Heart left ventricle (tissue), 13 donors: ENCODE data around the gene PREX1.

ENCODE experiments used
- POLR2A ChIP-seq, 2 donors: fragments of 450-650 bp; IDR thresholded peaks; one replicate each; pipeline ENCODE4 v1.6.1; 2017; ENCODE audit warnings: antibody characterized with exemption in 2 of 2, mild to moderate bottlenecking in 2 of 2, moderate library complexity in 2 of 2
- TF ChIP-seq, protein P1 (sequence below), 12 donors: fragments of 200-600 bp; sonication (generic) in 4 of 12; IDR thresholded peaks; one replicate each; pipeline versions ENCODE4 v1.5.0 to v1.8.0; 2018 to 2022; ENCODE audit warnings: antibody characterized with exemption in 12 of 12, mild to moderate bottlenecking in 5 of 12
- donor health status: ischemic (EF 13 %, LVEDD 7.1; RV severe dilation, severe dysfunction).
- donor health status: DM: no; HTN: yes; CAD: no.
- donor health status: DM: no; HTN: no; CAD: no.
- donor health status: ischemic (EF 25% LVEDD 6.9; RV normal size, moderate dysfunction).
- donor health status: ischemic (EF 25% LVEDD 5.7; RV mildly dilated, moderate dysfunction).
- donor health status: ischemic (EF 35%, LVEDD 5.7; RV mildly dilated, moderate dysfunction).
- donor health status: nonischemic (EF 11% LVEDD 7.7; RV severe dilation, severe dysfunction).
- donor health status: DM: yes; HTN: yes; CAD: no.
- donor health status: PGD.
- donor health status: ischemic (EF 29% LVEDD 5.4; RV normal size, mild dysfunction).
- donor health status: nonischemic (EF 23%, LVEDD 6.1; RV moderate dilation, normal function).

- TF ChIP-seq, protein P1, sequence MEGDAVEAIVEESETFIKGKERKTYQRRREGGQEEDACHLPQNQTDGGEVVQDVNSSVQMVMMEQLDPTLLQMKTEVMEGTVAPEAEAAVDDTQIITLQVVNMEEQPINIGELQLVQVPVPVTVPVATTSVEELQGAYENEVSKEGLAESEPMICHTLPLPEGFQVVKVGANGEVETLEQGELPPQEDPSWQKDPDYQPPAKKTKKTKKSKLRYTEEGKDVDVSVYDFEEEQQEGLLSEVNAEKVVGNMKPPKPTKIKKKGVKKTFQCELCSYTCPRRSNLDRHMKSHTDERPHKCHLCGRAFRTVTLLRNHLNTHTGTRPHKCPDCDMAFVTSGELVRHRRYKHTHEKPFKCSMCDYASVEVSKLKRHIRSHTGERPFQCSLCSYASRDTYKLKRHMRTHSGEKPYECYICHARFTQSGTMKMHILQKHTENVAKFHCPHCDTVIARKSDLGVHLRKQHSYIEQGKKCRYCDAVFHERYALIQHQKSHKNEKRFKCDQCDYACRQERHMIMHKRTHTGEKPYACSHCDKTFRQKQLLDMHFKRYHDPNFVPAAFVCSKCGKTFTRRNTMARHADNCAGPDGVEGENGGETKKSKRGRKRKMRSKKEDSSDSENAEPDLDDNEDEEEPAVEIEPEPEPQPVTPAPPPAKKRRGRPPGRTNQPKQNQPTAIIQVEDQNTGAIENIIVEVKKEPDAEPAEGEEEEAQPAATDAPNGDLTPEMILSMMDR (IDR thresholded peaks at IDR 0.05): no peak
- TF ChIP-seq POLR2A (IDR thresholded peaks at IDR 0.05): no peak
These were observed 151.7 kb downstream of the PREX1 start for GRCh38 chr20:48676125-48676524.
